ENCODE data around the gene KCNH6. TPM values are rescaled to one million over a fixed set of nuclear protein-coding genes. Genes with fewer than 3 reads are reported as not detected.

KCNH6 gene
- total RNA-seq, 4 donors from 2014 or later, result not detected

DNA sequence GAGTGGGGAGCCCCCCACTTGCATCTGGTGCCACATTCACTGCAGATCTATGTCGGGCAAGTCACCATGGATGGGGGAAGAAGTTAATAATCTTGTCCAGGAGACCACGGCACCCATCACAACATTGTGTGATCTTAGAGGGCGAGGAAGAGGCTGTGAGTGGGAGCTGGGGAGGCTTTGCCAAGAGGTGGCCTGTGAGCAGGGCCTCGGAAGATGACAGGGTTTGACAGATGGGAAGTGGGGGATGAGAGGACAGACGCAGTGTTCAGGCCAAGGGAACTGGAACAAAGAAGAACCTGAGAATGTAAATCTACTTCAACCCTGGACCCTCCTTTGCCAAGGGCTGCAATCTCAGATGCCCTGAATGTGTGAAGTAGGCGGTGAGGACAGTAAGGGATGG, 33.9 kb upstream of the KCNH6 start:
- H3K4me3 ChIP-seq, result no peak overlapping the region
- no peaks in the 10 kb centered on the region for H3K36me3 ChIP-seq
- no peaks in the 10 kb centered on the region for H3K9me3 ChIP-seq
- 78 to 82% methylated on average over 6 of the region's 6 CpGs for WGBS, 2 donors
- no peak for TF ChIP-seq EP300 (IDR thresholded peaks at IDR 0.05)
- TF ChIP-seq, protein P1, sequence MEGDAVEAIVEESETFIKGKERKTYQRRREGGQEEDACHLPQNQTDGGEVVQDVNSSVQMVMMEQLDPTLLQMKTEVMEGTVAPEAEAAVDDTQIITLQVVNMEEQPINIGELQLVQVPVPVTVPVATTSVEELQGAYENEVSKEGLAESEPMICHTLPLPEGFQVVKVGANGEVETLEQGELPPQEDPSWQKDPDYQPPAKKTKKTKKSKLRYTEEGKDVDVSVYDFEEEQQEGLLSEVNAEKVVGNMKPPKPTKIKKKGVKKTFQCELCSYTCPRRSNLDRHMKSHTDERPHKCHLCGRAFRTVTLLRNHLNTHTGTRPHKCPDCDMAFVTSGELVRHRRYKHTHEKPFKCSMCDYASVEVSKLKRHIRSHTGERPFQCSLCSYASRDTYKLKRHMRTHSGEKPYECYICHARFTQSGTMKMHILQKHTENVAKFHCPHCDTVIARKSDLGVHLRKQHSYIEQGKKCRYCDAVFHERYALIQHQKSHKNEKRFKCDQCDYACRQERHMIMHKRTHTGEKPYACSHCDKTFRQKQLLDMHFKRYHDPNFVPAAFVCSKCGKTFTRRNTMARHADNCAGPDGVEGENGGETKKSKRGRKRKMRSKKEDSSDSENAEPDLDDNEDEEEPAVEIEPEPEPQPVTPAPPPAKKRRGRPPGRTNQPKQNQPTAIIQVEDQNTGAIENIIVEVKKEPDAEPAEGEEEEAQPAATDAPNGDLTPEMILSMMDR (IDR thresholded peaks at IDR 0.05), result no peak
- no peak for TF ChIP-seq POLR2A (IDR thresholded peaks at IDR 0.05)
- DNase-seq (ENCODE audit: low spot score in 2 of 2), result no peak
- H3K4me1 ChIP-seq, result no peaks in the 10 kb centered on the region
- H3K27ac ChIP-seq, result no peak overlapping the region
- H3K27me3 ChIP-seq, result no peaks in the 10 kb centered on the region

DNA sequence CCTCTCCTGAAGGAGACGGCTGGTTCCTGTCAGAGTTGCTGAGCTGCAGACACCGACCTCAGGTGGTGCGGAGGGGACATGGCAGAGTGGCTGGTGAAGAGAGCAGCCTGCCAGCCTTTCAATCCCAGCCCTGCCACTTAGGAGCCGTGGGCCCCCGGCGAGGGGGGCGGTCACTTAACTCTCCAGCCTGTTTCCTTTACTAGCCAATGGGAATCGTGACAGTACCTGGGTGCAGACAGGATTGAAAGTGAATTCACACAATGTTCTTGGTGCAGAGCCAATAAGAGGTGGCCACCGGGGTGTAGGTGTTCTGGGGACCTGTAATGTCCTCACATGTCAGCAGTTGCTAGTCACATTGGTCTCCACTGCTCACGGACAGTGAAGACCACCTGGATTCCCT, 32.8 kb upstream of the KCNH6 start:
- H3K4me3 ChIP-seq, result no peak overlapping the region
- H3K9me3 ChIP-seq, result no peaks in the 10 kb centered on the region
- no peak for TF ChIP-seq EP300 (IDR thresholded peaks at IDR 0.05)
- TF ChIP-seq POLR2A (IDR thresholded peaks at IDR 0.05), result no peak
- TF ChIP-seq, protein P1 (IDR thresholded peaks at IDR 0.05), result no peak
- H3K27ac ChIP-seq, result no peak overlapping the region
- no peaks in the 10 kb centered on the region for H3K4me1 ChIP-seq
- H3K27me3 ChIP-seq, result no peaks in the 10 kb centered on the region
- WGBS, 2 donors, result 48 to 73% methylated on average over 8 to 10 of the region's 10 CpGs
- no peak for DNase-seq (ENCODE audit: low spot score in 2 of 2)
- H3K36me3 ChIP-seq, result no peaks in the 10 kb centered on the region

DNA sequence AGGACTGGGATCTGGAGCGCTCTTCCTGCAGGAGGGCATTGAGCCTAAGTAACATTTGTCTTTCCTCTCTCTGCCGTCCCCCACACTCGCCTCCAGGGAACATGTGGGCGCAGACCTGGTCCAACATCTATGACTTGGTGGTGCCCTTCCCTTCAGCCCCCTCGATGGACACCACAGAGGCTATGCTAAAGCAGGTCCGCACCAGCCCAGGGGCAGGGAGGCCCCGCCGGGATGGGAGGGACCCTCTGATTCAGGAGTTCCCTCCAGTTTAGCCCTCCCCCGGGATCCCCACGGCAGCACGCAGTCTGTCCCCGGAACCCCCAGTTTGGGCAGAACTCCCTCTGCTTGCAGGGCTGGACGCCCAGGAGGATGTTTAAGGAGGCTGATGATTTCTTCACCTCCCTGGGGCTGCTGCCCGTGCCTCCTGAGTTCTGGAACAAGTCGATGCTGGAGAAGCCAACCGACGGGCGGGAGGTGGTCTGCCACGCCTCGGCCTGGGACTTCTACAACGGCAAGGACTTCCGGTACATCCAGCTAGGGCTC, 32.2 kb upstream of the KCNH6 start:
- no peaks in the 10 kb centered on the region for H3K4me1 ChIP-seq
- H3K27ac ChIP-seq, result no peak overlapping the region
- DNase-seq (ENCODE audit: low spot score in 2 of 2), result no peak
- H3K36me3 ChIP-seq, result no peaks in the 10 kb centered on the region
- 82 to 86% methylated on average over 20 of the region's 22 CpGs for WGBS, 2 donors
- no peak overlapping the region for H3K4me3 ChIP-seq
- H3K27me3 ChIP-seq, result no peaks in the 10 kb centered on the region
- TF ChIP-seq POLR2A (IDR thresholded peaks at IDR 0.05) (no peak), EP300 (IDR thresholded peaks at IDR 0.05) (no peak)
- TF ChIP-seq, protein P1 (IDR thresholded peaks at IDR 0.05), result no peak
- H3K9me3 ChIP-seq, result no peaks in the 10 kb centered on the region

DNA sequence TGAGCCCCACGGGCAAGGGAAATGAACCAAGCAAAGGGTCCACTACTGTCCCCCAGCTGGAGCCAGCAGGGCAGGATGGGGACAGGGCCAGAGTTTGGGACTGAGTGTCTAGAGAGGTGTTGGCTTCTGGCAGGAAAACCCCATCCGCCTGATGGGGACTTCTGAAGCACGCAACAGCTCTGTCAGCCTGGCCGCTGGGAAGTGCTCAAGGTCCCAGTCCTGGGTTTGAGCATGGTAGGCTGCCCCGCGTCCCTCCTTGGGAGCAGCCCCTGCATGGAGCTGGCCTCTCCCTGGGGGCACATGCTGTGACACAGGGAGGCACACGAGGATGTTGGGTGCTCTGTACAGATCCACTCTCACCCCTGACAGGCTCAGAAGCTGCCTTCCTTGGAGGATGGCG, 31.7 kb upstream of the KCNH6 start:
- no peak for TF ChIP-seq POLR2A (IDR thresholded peaks at IDR 0.05)
- Histone ChIP-seq H3K36me3 (no peaks in the 10 kb centered on the region), H3K4me1 (no peaks in the 10 kb centered on the region), H3K4me3 (no peak overlapping the region), H3K9me3 (no peaks in the 10 kb centered on the region), H3K27me3 (no peaks in the 10 kb centered on the region), H3K27ac (no peak overlapping the region)
- DNase-seq (ENCODE audit: low spot score in 2 of 2), result no peak
- 78 to 90% methylated on average over 5 to 6 of the region's 8 CpGs for WGBS, 2 donors

DNA sequence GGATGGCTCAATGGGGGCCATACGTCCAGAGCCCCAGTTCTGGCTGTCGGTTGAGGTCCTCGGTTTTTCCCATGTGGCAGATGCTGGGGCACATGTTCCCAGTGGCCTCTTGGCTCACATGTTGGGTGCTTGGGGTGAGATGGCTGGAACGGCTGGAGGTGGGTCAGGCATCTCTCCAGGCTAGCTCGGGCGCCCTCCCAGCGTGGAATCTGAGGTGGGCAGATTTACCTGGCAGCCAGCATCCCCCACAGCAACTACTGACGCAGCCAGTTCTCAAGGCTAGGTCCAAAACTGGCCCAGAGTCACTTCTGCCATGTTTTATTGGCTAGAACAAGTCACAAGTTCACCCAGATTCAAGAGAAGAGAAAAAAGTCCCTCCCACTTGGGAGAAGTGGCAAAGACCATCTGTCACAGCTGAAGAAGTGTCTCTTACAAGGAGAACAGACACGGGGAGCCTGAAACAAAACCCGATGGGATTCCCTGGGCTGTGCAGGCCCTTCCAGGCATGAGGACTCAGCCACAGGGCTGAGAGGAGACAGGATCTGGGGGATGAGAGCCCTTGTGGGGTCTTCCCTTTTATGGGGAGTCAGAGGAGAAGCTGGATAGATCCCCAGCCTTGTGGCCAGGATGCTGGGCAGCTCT, 31.1 kb upstream of the KCNH6 start:
- H3K27me3 ChIP-seq, result no peaks in the 10 kb centered on the region
- H3K9me3 ChIP-seq, result no peaks in the 10 kb centered on the region
- no peak for DNase-seq (ENCODE audit: low spot score in 2 of 2)
- no peak overlapping the region for H3K27ac ChIP-seq
- TF ChIP-seq POLR2A (IDR thresholded peaks at IDR 0.05) (no peak), EP300 (IDR thresholded peaks at IDR 0.05) (no peak)
- TF ChIP-seq, protein P1 (IDR thresholded peaks at IDR 0.05), result no peak
- no peaks in the 10 kb centered on the region for H3K36me3 ChIP-seq
- WGBS, 2 donors, result 67 to 76% methylated on average over 9 to 10 of the region's 10 CpGs
- no peaks in the 10 kb centered on the region for H3K4me1 ChIP-seq
- H3K4me3 ChIP-seq, result no peak overlapping the region
